ENCODE measurements around the gene IP6K3.

The IP6K3 gene, protein sequence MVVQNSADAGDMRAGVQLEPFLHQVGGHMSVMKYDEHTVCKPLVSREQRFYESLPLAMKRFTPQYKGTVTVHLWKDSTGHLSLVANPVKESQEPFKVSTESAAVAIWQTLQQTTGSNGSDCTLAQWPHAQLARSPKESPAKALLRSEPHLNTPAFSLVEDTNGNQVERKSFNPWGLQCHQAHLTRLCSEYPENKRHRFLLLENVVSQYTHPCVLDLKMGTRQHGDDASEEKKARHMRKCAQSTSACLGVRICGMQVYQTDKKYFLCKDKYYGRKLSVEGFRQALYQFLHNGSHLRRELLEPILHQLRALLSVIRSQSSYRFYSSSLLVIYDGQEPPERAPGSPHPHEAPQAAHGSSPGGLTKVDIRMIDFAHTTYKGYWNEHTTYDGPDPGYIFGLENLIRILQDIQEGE

DNA sequence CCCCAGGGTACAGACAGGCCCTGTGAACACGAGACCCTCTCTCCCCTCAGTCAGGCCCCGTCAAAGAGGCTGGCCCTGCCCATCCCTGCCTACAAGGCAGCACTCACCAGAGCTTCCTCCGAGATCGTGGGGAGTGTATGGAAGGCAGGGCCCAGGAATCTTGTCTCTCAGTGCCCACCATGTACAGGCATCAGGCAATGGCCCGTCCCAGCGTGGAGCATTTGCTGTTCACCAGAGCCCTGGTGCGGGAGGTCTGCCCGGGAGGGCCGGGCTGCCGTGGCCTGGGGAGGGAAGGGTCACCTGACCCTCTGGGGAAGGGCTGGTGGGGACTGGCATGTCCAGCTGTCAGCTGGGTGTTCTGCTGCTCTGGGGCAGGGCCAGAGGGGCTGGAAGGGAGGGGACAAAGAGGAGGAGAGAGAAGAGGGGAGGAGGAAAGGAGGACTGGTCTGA, at the start of gene IP6K3:
TSS of gene IP6K3 (minus strand) at position 255 of the 450 bp plus-strand sequence. CDS start 11,429 bp downstream, outside the sequence.
- FAIRE-seq = no peak

DNA sequence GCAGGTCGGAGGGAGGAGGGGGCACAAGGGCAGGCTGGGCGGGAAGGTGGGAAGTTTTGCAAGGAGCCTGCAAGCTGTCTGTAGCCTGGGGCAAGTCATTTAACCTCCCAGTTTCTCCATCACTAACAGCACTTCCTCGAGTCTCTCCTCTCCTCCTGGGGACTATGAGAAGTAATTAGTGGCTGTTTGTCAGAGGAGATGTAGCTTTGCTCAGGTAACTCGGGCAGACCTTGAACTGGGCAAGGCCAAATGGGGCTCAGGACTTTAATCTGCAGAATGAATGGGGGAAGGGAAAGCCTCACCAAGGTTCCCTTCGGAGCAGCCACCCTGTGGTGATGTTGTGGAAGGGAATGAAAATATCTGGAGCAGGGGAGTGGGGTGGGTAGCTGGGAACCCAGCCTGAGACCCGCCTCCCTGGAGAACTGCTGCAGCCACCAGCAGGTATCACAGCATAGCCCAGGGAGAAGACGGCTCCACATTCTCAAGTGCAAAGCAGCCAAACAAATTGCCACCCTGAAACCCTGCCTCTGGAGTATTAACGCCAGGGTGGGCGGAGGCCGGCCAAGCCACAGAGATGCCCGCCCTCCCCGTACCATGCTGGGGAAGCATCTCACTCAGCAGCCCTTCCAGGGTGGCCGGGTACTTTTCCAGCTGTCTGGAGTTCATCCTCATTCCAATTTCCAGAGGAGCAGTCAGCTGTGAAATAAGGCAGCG, 48.4 kb upstream of the IP6K3 start:
- FAIRE-seq = no peak

DNA sequence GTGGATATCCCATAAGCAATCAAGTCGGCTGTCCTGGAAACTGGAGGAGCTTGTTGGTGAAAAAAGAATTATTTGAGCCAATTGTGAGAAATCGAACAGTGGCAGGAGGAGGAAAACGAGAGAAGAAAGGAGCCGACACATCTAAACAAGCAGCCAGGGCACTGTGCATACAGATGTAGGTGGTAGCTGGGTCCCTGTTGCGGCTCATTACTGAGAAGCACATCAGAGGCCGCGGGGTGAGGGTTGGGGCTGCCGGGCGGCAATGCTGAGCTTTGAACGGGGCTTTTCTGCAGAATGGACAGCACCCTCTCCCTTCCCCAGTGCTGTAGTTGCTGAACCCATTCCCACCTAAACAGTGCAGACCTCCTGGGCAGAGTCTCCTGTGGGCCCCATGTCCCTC, 46.3 kb upstream of the IP6K3 start:
- no peak for FAIRE-seq

DNA sequence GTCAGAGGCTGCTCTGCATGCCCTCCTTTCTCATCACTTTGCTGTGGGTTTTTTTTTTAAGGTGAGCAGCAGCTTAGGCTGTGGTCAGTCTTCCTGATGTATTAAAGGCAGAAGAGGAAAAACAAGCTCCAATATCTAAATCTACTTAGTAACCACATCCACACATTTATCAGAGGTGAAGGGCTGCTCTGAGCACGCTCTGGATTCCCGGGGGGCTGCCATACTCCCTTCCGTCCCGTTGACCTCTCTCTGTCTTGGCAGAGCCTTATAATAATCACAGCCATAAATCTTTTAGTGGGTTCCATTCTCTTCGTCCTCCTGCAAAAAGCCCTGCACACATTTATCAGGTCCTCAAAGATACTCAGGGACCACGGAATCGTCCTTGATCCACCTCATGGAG, 44.9 kb upstream of the IP6K3 start:
- FAIRE-seq = no peak

DNA sequence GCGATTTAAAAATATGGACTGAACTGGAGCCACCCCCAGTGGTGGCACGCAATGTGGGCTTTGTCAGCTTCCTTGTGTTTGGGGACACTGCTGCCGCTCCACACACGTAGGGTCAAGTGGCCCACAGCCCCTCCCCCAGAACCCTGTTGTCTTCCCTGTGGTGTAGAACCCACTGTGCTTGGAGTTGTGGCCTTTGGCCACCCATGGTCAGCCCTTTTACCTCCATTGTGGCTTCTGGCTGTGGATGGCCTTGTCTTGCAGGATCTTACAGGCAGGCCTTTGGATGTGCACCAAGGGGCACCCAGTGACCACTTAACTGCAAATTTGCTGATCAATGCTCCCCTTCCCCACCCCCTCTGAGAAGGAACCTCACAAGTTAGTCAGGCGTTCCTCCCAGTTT, 44.2 kb upstream of the IP6K3 start:
- FAIRE-seq = no peak

DNA sequence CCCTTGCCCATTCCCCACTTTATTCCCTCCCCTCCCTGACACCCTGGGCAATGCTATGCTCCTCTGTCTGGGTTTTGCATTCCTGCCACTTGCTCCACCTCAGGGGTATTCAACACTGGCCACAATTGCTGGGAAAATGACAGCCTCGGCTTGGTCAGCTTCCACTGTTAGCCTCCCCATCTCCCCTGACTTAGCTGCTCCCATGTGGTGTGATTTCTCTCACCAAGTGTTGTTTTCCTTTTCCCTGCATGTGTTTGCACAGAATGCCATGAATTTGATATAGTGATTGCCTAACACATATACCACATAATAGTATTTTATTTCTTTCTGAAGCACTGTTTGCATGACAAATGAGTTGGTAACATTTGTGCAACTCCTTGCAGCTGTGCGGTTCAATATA, 43.7 kb upstream of the IP6K3 start:
- no peak for FAIRE-seq

DNA sequence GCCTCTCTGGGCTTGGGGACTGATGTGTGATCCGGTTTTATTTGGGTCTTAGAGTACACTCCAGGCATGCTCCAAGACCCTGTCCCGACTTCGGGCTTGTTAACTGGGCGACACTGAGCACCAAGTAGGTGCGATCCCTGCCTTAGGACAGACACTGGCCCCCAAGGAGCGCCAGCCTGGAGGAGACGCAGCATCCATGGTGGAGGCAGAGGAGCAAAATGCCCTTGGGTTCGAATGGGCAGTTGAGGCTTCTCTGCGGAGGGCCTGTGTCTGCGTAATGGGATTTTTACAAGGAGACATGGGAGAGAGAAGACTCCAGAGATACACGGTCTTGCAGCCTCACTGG, 42.8 kb upstream of the IP6K3 start:
- FAIRE-seq = no peak

DNA sequence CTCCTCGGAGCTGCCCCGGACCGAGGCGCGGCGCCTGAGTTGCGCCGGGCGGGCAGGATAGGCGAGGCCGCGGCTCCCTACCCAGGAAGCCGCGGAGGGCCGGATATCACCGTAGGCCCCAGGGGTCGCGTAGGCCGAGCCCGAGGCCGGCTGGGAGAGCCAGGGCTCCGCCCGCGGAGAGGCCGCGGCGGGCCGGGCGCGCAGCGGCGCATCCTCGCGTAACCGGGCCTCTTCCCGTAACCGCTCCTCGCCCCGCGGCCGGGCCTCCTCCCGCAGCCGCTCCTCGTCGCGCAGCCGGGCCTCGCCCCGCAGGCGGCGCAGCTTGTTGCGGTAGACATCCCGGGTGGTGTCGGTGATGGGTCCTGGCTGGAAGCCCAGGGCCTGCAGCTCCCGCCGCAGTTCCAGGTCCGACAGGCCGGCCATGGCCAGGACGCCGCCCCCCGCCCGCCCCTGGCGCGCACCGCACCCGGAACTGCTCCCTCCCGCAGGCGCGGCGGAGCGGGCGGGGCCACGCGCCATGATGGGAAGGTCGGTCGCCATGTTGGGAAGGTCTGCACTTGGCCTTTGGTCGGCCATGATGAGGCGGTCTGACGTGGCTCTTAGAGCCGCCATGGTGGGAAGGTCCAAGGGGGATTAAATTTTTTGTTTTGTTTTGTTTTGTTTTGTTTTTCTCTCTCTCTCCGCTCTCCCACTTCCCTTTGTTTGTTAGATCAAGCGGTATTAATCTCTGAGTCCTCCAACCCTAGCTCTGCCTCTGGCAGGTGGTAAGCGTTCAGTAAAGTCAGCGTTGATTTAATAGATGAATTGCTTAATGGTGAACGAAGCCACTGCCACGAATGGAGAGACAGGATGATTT, 42.2 kb upstream of the IP6K3 start, which contains the start of gene LEMD2:
TSS of gene LEMD2 (minus strand) at position 437 of the 856 bp plus-strand sequence. CDS start at position 423, 14 bp downstream.
- no peak for FAIRE-seq

DNA sequence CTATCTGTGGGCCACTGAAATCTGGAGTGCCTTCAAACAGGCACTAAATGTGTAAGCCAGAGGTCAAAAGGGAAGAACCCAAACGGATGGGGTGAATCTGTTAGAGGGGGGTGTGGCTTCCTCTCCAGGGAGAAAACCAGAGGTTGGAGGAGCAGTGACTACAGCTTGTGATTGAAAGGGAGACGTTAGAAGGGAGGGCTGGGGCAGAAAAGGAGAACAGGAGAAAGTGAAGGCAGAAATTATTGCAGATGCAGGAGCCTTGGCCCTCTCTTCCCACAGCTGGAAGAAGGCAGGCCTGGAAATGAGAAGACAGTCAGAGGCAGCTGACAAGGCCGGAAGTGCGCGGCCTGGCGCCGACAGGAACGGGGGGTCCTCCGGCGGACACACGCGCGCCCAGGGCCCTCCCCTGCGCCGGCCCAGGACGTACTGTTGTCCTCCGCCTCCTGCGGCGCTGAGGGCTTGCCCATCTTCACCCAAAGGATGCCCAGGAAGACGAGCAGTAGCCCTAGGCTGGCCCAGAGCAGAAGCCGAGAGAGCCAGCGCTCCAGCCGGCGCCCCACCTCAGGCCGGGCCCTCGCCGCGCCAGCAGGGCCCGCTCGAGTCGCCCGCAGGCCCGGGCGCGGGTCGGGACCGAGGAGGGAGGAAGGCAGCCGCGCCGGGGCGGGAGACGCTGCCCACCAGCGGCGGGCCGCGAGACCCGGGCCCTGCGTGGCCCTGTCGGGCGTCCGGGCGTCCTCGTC, 41.4 kb upstream of the IP6K3 start:
- no peak for FAIRE-seq

DNA sequence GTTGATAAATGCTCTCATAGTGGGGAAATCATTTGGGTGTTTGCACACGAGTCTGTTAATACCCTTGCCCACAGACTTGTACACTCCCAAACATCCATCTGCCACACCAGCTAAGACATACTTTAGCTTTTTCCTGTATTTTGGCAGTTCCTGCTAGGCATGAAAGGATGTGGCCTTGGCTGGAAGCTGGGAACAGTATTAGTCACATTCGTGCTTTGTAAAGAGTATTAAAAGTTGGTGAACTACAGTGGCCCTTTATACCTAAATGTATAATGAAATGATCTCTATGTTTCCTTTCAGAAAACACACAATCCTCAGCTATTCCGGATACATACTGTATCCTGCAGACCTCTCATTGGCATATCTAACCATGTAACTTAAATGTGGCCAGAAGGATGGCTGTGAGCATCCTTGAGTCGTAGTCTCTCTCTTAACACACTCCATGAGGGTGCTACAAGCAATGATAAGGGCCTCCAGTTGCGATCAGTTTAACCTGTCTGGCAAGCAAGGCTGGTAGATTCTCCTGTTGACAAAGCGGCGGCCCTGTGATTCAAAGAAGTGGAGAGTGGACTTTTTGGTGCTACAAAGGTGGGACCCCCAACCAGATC, 40.7 kb upstream of the IP6K3 start:
- FAIRE-seq = no peak

DNA sequence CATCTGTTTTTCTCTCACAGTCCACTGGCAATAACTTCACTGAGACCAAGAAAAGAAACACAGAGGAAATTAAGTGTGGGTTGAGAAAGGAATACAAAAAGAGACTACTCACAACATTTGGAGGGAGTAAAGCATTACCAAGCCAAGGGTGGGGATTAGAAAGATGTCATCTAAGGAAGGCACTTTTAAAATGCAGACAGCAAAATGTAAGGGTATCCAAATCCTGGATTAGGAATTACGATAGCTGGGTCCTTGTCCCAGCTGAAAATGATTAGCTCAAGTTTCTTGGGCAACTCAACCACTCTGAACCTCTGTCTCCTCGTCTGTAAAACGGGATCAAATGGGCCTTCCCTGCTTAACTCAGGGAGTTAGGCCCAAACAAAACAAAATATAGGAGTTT, 40.0 kb upstream of the IP6K3 start:
- no peak for FAIRE-seq

DNA sequence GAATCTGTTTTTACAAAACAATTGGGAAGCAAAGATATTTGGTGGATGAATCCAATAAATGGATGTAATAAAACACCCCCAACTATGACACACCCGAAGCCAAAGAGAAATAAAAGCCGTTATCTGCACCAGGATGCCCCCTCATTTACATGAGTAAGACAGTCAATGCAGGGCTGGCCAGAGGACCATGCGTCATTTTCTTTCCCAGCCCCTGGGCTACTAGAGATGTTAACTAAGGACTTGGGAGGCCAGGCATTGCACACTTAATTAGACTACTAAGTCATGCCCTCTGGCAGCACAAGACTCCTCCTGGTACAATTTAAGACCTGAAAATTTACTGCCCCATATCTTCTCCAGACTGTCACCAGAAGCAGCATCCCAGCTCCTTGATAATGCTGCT, 39.1 kb upstream of the IP6K3 start:
- FAIRE-seq = no peak

DNA sequence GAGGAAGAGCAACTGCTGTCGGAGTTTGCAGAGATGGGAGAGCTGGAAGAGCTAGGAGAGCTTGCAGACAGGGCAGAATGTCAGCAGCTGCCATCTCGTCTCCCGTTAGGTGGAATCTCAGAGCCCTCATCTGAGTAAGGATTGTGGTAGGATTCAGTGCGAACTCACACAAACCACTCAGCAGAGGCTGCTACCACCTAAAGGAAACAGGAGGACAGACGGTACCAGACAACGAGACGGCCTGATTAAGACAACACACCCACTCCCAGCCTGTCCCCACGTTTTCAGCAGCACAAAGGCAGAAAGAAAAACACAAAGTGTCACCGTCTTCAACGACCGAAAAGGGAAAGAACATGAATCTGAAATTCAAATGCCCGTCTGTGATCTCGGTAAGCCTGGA, 38.1 kb upstream of the IP6K3 start:
- FAIRE-seq = no peak

DNA sequence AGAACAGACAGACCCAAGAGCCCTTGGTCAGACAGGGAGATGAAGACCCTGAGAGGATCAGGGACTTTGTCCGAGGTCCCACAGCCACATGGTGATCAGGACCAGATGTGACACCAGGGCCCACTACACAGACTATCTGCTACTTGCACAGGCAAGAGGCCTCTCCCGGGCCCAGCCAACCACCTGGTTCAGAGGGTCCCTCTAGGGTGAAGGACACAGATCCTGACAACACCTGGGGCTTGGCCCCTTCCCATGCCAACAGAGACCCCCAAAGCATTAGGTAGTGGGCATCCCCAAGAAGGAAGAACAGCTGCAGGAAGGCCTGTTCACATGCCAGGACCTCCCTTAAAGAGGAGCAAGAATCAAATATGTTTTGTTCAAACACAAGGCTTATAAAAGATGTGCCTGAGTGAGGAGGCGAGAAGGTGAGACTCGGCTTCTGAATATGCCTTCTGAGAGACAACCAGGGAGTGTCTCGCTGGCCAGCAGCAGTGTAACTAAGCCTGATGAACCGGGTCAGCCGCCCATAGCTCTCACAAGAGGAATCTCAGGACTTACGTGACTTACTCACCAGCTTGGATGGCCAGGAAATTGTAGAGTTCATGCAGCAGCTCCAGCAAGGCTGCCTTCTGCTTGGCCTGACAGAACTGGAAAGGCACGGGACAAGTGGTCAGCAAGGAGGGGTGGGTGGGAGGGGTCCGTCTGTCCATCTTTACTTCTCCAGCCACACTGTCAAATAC, 37.2 kb upstream of the IP6K3 start:
- no peak for FAIRE-seq

DNA sequence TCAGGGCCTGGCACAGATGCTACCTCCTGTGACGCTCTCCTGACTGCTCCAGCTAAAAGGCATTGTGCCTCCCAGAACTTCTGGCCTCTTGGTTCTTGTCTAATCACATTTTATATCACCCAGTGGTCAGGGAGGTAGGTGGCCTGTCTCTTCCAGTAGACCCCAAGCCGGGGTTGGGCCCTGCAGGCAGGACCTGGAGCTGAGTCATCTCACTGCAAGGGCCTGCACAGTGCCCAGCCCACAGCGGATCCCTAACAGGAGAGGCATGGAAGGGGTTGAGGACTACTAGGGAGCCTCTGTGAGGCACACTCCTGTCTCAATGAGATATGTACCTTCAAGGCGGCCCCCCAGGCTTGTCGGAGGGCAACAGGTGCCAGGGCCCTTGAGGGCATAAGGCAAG, 35.9 kb upstream of the IP6K3 start:
- no peak for FAIRE-seq

DNA sequence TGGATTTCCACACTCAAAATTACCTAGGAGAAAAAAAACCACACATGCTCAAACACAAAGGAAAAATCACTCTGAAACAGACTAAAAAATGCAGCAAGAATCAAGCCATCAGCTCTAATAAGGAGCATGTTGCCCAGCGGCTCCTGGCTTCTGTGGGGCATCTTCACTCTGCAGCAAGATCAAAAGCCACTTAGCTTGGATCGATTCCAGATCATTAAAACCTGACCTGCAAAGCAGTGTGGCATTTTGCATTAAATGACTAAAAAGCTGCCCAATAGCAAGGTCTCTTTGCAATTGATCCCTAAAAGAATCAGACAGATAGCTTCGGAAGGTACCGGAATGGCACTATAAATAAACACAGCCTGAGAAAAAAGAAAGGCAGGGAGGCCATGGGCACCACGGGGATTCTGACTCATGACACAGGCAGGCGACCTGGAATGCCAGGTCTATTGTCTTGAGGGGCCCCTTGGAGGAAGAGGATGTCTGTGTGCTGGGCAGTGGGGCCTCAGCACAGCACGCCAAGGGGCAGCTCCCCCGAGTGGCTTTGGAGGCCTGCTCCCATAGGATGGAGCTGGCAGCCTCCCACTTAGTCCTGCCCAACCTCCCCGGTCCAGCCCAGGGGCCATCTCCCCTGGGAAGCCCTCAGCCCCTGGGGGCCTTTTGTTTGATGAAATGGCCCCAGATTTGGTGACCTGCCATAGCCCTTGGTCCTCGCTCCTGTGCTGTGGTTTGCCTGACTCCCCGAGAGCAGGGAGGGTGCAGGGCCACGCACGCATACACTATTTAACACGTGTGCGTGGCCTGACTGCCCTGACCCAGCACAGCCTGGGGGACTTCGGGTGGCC, 34.6 kb upstream of the IP6K3 start:
- no peak for FAIRE-seq

DNA sequence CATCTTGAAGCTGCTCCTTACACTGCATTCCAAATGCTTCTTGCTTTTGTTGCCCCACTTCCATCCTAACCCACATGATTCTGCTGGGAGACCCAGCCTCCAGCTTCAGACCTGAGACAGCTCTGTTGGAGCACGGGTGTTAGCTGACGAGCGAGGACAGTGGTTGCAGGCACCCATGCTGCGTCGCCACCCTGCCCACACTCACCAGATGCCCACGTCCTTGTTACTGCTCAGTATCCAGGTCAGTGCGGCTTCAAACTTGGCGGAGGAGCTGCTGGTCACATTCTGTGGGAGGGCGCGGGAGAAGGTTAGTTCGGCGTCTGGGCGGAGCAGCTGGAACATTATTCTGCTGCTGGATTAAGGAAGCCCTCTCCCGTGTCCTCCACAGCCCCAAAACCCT, 33.2 kb upstream of the IP6K3 start:
- no peak for FAIRE-seq

DNA sequence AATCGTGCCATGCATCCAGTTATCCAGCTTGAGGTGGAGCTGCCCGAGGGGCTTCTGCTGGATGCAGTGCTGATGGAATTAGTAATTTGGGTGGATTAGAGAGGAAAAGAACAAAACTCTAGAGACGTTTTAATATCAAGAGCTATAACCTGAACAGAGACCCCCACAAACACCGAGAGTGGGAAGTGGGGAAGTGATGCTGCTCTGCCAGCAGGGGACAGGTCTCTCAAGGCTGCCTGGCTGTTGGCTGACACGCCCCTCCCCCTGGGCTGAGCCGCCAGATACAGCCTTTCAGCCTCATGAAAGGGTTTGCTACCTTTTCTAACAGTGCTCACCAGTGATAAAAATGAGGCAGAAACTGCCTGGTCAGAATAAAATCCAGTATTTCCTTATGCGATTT, 32.6 kb upstream of the IP6K3 start:
- FAIRE-seq = no peak

DNA sequence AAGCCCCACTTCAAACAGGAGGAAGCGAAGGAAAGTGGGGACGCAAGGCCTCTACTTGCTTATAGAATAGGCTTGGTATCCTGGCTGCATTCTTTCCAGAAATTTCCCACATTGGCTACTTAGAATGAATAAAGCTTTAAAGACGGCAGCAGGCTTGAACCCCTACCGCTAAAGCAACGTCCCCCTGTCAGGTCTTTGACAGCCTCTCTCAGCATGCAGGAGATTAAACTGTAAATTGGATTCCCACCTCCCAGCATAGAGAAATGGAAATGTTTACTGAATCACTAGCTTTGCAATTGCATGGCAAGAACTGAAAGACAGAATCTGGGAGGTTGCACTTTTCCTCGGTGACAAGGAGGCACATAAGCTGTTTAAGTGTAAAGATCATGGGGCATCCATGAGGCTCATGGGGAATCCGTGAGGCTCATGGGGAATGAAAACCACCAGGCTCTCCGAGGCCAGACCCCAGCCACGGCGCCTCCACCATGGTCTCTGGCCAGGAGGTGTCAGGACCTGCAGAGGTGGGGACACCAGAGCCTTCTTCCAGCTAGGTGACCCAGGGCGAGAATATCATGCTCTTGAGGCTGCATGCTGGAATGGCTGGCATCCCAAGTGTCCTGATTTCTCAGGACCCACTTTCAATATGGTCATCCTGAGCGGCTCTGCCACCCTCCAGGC, 31.9 kb upstream of the IP6K3 start:
- no peak for FAIRE-seq

Measured in colon (tissue), 2 donors.